SK-N-SH (cell line): Measurements from ENCODE around the gene RNF130.

Experiments
- CTCF ChIP-seq: fragments of 200-600 bp; sonication (generic); IDR thresholded peaks from 2 replicates; pipeline ENCODE4 v1.6.1; 2017; ENCODE audit warnings: antibody characterized with exemption, mild to moderate bottlenecking, moderate library complexity
- ELF1 ChIP-seq: IDR thresholded peaks from 2 replicates; pipeline ENCODE4 v1.4.0; 2012
- EP300 ChIP-seq, 2 experiments: IDR thresholded peaks; 2 replicates each; pipeline versions ENCODE4 v1.4.0 to v1.6.1; 2012; ENCODE audit warnings: borderline replicate concordance in 1 of 2, low read depth in 1 of 2, low read length in 1 of 2
- FOXJ3 ChIP-seq: sonication (generic); formaldehyde crosslinking; IDR thresholded peaks from 2 replicates; pipeline ENCODE4 v1.5.1; 2020; ENCODE audit warnings: mild to moderate bottlenecking, missing genetic modification reagents
- FOXM1 ChIP-seq: IDR thresholded peaks from 2 replicates; pipeline ENCODE4 v1.4.0; 2012; ENCODE audit warnings: low read depth, mild to moderate bottlenecking
- PBX3 ChIP-seq: IDR thresholded peaks from 2 replicates; pipeline ENCODE4; 2012
- POLR2AphosphoS5 ChIP-seq: IDR thresholded peaks from 2 replicates; pipeline ENCODE4 v1.6.1; 2012; ENCODE audit warnings: low read depth, low read length
- REST ChIP-seq: IDR thresholded peaks from 2 replicates; pipeline ENCODE4 v1.6.1; 2012; ENCODE audit warnings: mild to moderate bottlenecking, low read depth, low read length, moderate library complexity
- TAF1 ChIP-seq: IDR thresholded peaks from 2 replicates; pipeline ENCODE4 v1.6.1; 2012; ENCODE audit warnings: low read depth, mild to moderate bottlenecking, low read length, moderate library complexity, borderline replicate concordance
- USF2 ChIP-seq: fragments of 150-350 bp; IDR thresholded peaks from 2 replicates; pipeline ENCODE4 v1.6.1; 2017; ENCODE audit warnings: antibody characterized with exemption, low read length, low read depth, borderline replicate concordance

- TF ChIP-seq REST (no peak), EP300 (IDR thresholded peaks at IDR 0.05; ENCODE audit: borderline replicate concordance in 1 of 2, low read depth in 1 of 2, low read length in 1 of 2) (no peak), FOXJ3 (CRISPR knock-in tag) (no peak), TAF1 (no peak), CTCF (no peak), USF2 (no peak), POLR2AphosphoS5 (no peak), FOXM1 (no peak), ELF1 (no peak), PBX3 (no peak)
These were observed 162.3 kb downstream of the RNF130 start for GRCh38 chr5:179909224-179909623.
